SK-N-SH (cell line): Measurements from ENCODE around the gene FGD2.

Experiments
- CHD2 ChIP-seq: fragments of 150-350 bp; IDR thresholded peaks from 2 replicates; pipeline ENCODE4 v1.6.1; 2018; ENCODE audit warnings: low read length; ENCODE audit not compliant: partially characterized antibody
- CTCF ChIP-seq: fragments of 200-600 bp; sonication (generic); IDR thresholded peaks from 2 replicates; pipeline ENCODE4 v1.6.1; 2017; ENCODE audit warnings: antibody characterized with exemption, mild to moderate bottlenecking, moderate library complexity
- ELF1 ChIP-seq: IDR thresholded peaks from 2 replicates; pipeline ENCODE4 v1.4.0; 2012
- EP300 ChIP-seq, 2 experiments: IDR thresholded peaks; 2 replicates each; pipeline versions ENCODE4 v1.4.0 to v1.6.1; 2012; ENCODE audit warnings: borderline replicate concordance in 1 of 2, low read depth in 1 of 2, low read length in 1 of 2
- GABPA ChIP-seq: IDR thresholded peaks from 2 replicates; pipeline ENCODE4 v1.4.0; 2012; ENCODE audit warnings: low read depth, mild to moderate bottlenecking
- GATA2 ChIP-seq: sonication (generic); formaldehyde crosslinking; IDR thresholded peaks from 2 replicates; pipeline ENCODE4 v1.5.0; 2020; ENCODE audit warnings: mild to moderate bottlenecking, missing genetic modification reagents
- POLR2AphosphoS5 ChIP-seq: IDR thresholded peaks from 2 replicates; pipeline ENCODE4 v1.6.1; 2012; ENCODE audit warnings: low read depth, low read length
- RAD21 ChIP-seq: IDR thresholded peaks from 2 replicates; pipeline ENCODE4 v1.6.1; 2012; ENCODE audit warnings: mild to moderate bottlenecking, low read length
- SIN3A ChIP-seq: IDR thresholded peaks from 2 replicates; pipeline ENCODE4 v1.6.1; 2012; ENCODE audit warnings: low read depth, mild to moderate bottlenecking, low read length, moderate library complexity, borderline replicate concordance
- SMC3 ChIP-seq: IDR thresholded peaks from 2 replicates; pipeline ENCODE4 v1.6.1; 2012; ENCODE audit warnings: low read depth, low read length, improper control_type of control experiment
- TAF1 ChIP-seq: IDR thresholded peaks from 2 replicates; pipeline ENCODE4 v1.6.1; 2012; ENCODE audit warnings: low read depth, mild to moderate bottlenecking, low read length, moderate library complexity, borderline replicate concordance

GRCh38 chr6:37069639-37070038 lies 64.2 kb downstream of the FGD2 start:
- TF ChIP-seq CTCF (no peak), SIN3A (no peak), GABPA (no peak), GATA2 (CRISPR knock-in tag) (no peak), POLR2AphosphoS5 (no peak), CHD2 (no peak), TAF1 (no peak), RAD21 (no peak), ELF1 (no peak), EP300 (IDR thresholded peaks at IDR 0.05; ENCODE audit: borderline replicate concordance in 1 of 2, low read depth in 1 of 2, low read length in 1 of 2) (no peak), SMC3 (no peak)
